Effector memory CD8-positive, alpha-beta T cell (primary cell): ENCODE measurements around the gene SATB1.

ENCODE experiments used
- ATAC-seq: fragments of 150-1000 bp; cut with Tn5 transposase; replicated peaks from 2 replicates; pipeline ENCODE4 v1.10.0; 2021; ENCODE audit warnings: mild to moderate bottlenecking, moderate library complexity
- DNase-seq, 3 experiments: peaks; one replicate each; pipeline ENCODE4 v3.0.0; 2021
- H3K27ac Mint-ChIP-seq, 2 donors: one replicate each; pipeline ENCODE4 v1.8.0; 2022; ENCODE audit warnings: mild to moderate bottlenecking in 2 of 2, mixed read lengths in 2 of 2, moderate library complexity in 2 of 2
- H3K27me3 Mint-ChIP-seq, 2 donors: one replicate each; pipeline ENCODE4 v1.8.0; 2022; ENCODE audit warnings: mixed read lengths in 2 of 2
- H3K36me3 Mint-ChIP-seq: one replicate; pipeline ENCODE4 v1.8.0; 2022; ENCODE audit warnings: mild to moderate bottlenecking, moderate library complexity, mixed read lengths; ENCODE audit not compliant: insufficient read depth
- H3K4me1 Mint-ChIP-seq, 2 donors: one replicate each; pipeline ENCODE4 v1.8.0; 2022; ENCODE audit warnings: low read depth in 2 of 2, mixed read lengths in 2 of 2
- H3K4me3 Mint-ChIP-seq, 2 donors: one replicate each; pipeline ENCODE4 v1.8.0; 2022; ENCODE audit warnings: mild to moderate bottlenecking in 2 of 2, mixed read lengths in 2 of 2, moderate library complexity in 2 of 2
- H3K9me3 Mint-ChIP-seq, 2 donors: one replicate each; pipeline ENCODE4 v1.8.0; 2022; ENCODE audit warnings: mixed read lengths in 2 of 2

SATB1 gene

DNA sequence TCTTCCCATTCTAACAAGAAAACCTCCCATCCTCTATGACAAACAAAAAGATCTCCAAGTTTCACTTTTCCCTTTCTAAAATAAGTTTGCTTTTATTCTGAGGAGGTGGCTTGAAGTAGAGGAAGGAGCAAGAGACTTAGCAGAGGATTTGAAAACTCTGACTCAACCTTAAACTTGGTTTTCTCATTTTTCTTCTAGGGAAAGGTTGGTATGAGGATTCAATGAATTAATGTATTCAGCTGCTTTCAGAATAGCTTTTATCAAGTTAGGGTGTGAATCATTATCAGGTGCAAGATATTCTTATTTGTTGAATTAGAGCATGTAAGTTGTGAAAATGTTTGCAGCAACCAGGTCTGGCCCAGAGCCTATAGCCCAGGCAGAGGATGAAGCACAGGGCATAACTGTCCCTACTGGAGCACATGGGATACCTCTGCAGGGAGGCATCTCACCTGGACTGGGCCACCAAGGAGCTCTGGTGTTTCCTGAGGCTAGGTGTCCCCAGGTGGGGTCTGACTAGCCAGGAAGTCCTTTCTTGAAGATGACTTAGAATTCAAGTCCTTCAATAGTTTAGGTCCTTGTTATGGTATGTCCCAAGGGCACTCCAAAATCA is 42.3 kb downstream of the SATB1 start:
- no peak for DNase-seq
- peaks cover 4 to 10% of the 10 kb centered on the region in 2 donors for H3K4me1 Mint-ChIP-seq
- H3K27me3 Mint-ChIP-seq: no peaks in the 10 kb centered on the region
- H3K9me3 Mint-ChIP-seq: no peaks in the 10 kb centered on the region
- peaks cover 61% of the 10 kb centered on the region for H3K36me3 Mint-ChIP-seq
- no peak for ATAC-seq
- no peak overlapping the region for H3K27ac Mint-ChIP-seq
- H3K4me3 Mint-ChIP-seq: no peak overlapping the region

GRCh38 chr3:18379647-18380046 is 45.5 kb downstream of the SATB1 start:
- ATAC-seq (no peak), DNase-seq (no peak)
- no peak overlapping the region for H3K4me3 Mint-ChIP-seq
- peaks cover 64% of the 10 kb centered on the region for H3K36me3 Mint-ChIP-seq
- no peak overlapping the region for H3K27ac Mint-ChIP-seq
- no peaks in the 10 kb centered on the region for H3K9me3 Mint-ChIP-seq
- peaks cover 11 to 14% of the 10 kb centered on the region in 2 donors for H3K4me1 Mint-ChIP-seq
- no peaks in the 10 kb centered on the region for H3K27me3 Mint-ChIP-seq

DNA sequence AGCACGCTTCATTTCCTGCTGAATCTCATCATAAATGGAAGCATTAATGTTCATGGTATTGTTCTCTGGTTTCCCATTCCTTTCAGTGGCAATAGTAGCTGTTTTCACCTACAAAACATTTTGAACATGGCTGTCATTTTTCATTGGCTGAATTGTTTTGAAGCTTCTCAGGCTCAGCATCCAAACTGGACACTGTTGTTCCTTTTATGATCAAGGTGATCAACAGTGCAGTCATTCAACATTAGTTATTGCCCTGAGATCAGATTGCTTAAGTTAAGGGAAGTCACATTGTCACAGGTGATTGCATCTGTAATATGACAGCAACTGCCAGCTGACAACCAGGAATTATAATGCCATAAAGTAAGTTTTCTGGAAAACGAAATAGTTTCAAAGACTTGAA is 46.9 kb downstream of the SATB1 start:
- H3K4me1 Mint-ChIP-seq: peaks cover 14 to 22% of the 10 kb centered on the region in 2 donors
- DNase-seq (no peak), ATAC-seq (no peak)
- H3K27me3 Mint-ChIP-seq: no peaks in the 10 kb centered on the region
- H3K36me3 Mint-ChIP-seq: peaks cover 60% of the 10 kb centered on the region
- H3K27ac Mint-ChIP-seq: no peak overlapping the region
- H3K4me3 Mint-ChIP-seq: no peak overlapping the region
- no peaks in the 10 kb centered on the region for H3K9me3 Mint-ChIP-seq

- H3K36me3 Mint-ChIP-seq: peaks cover 57% of the 10 kb centered on the region
- H3K4me1 Mint-ChIP-seq: peaks cover 16 to 23% of the 10 kb centered on the region in 2 donors
- no peaks in the 10 kb centered on the region for H3K9me3 Mint-ChIP-seq
- DNase-seq (no peak), ATAC-seq (no peak)
- H3K27ac Mint-ChIP-seq: no peak overlapping the region
- no peaks in the 10 kb centered on the region for H3K27me3 Mint-ChIP-seq
- no peak overlapping the region for H3K4me3 Mint-ChIP-seq
Measured at GRCh38 chr3:18376682-18377081, 48.5 kb downstream of the SATB1 start.

GRCh38 chr3:18372786-18373405 is 52.2 kb downstream of the SATB1 start:
- H3K27me3 Mint-ChIP-seq: no peaks in the 10 kb centered on the region
- H3K36me3 Mint-ChIP-seq: peaks cover 53% of the 10 kb centered on the region
- DNase-seq: peak in 2 of 3 experiments; percentile 1 to 10
- peak; percentile 93 for ATAC-seq
- H3K27ac Mint-ChIP-seq: no peak overlapping the region
- H3K4me1 Mint-ChIP-seq: peaks cover 23 to 36% of the 10 kb centered on the region in 2 donors
- peak overlapping the region; percentile 2 to 42 for H3K4me3 Mint-ChIP-seq
- H3K9me3 Mint-ChIP-seq: no peaks in the 10 kb centered on the region

- Mint-ChIP-seq H3K27ac (peak overlapping the region in 1 of 2 donors; percentile 60), H3K4me3 (no peak overlapping the region), H3K27me3 (no peaks in the 10 kb centered on the region), H3K9me3 (no peaks in the 10 kb centered on the region), H3K4me1 (peaks cover 23 to 39% of the 10 kb centered on the region in 2 donors), H3K36me3 (peaks cover 48% of the 10 kb centered on the region)
- DNase-seq (no peak), ATAC-seq (no peak)
Measured at GRCh38 chr3:18370672-18371071, 54.5 kb downstream of the SATB1 start.

DNA sequence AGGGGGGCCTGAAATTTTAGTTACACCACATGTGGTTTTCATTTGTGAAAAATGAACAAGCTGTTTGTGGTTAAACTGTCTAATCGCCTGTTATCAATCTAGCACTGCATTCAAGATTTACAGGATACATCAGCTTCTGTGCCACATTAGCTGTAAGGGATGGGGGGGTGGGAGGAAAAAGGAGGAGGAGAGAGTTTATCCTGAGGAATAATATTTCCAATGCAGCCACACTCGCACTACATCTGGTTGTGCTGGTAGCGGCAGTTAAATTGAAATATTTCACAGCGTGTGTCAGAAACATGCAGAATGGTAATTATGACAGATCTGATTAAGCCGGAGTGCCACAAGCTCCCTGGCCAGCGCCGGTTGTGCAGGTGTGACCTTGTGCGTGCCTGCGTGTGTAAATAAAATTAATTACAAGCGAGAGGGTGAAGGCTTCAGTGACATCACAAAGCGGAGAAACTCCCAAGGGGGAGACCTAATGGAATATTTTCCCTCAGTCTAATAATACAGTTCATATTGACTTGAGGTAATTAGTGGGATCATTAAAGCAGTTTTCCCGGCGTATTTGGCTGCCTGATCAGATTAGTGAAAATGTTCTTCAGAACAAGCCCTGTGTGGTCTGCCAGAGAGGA is 55.5 kb downstream of the SATB1 start:
- Mint-ChIP-seq H3K27me3 (no peaks in the 10 kb centered on the region), H3K9me3 (no peaks in the 10 kb centered on the region), H3K36me3 (peaks cover 49% of the 10 kb centered on the region), H3K4me3 (no peak overlapping the region), H3K27ac (peak overlapping the region in 1 of 2 donors; percentile 60), H3K4me1 (peaks cover 18 to 39% of the 10 kb centered on the region in 2 donors)
- DNase-seq: no peak
- ATAC-seq: peak; percentile 7

GRCh38 chr3:18366258-18366657 is 58.9 kb downstream of the SATB1 start:
- no peak for DNase-seq
- H3K36me3 Mint-ChIP-seq: peaks cover 56% of the 10 kb centered on the region
- peaks cover 13 to 23% of the 10 kb centered on the region in 2 donors for H3K4me1 Mint-ChIP-seq
- no peaks in the 10 kb centered on the region for H3K9me3 Mint-ChIP-seq
- no peaks in the 10 kb centered on the region for H3K27me3 Mint-ChIP-seq
- no peak overlapping the region for H3K4me3 Mint-ChIP-seq
- peak overlapping the region in 1 of 2 donors; percentile 50 for H3K27ac Mint-ChIP-seq
- no peak for ATAC-seq

- no peak for DNase-seq
- Mint-ChIP-seq H3K36me3 (peaks cover 53% of the 10 kb centered on the region), H3K27me3 (no peaks in the 10 kb centered on the region), H3K4me3 (no peak overlapping the region), H3K4me1 (peaks cover 10 to 15% of the 10 kb centered on the region in 2 donors), H3K27ac (no peak overlapping the region), H3K9me3 (no peaks in the 10 kb centered on the region)
- ATAC-seq: no peak
Measured at GRCh38 chr3:18363338-18363737, 61.8 kb downstream of the SATB1 start.

- Mint-ChIP-seq H3K9me3 (no peaks in the 10 kb centered on the region), H3K4me1 (peaks cover 6 to 12% of the 10 kb centered on the region in 2 donors), H3K36me3 (peaks cover 19% of the 10 kb centered on the region), H3K27me3 (no peaks in the 10 kb centered on the region), H3K27ac (no peak overlapping the region), H3K4me3 (no peak overlapping the region)
- DNase-seq: no peak
- no peak for ATAC-seq
Measured at GRCh38 chr3:18357747-18358146, 67.4 kb downstream of the SATB1 start.

- ATAC-seq (no peak), DNase-seq (no peak)
- Mint-ChIP-seq H3K4me1 (peaks cover 2 to 12% of the 10 kb centered on the region in 2 donors), H3K9me3 (no peaks in the 10 kb centered on the region), H3K4me3 (no peak overlapping the region), H3K36me3 (peaks cover 27% of the 10 kb centered on the region), H3K27me3 (no peaks in the 10 kb centered on the region), H3K27ac (peak overlapping the region in 1 of 2 donors; percentile 52)
Measured at GRCh38 chr3:18355832-18356231, 69.3 kb downstream of the SATB1 start.

GRCh38 chr3:18354701-18355100 is 70.4 kb downstream of the SATB1 start:
- no peak overlapping the region for H3K27ac Mint-ChIP-seq
- H3K27me3 Mint-ChIP-seq: no peaks in the 10 kb centered on the region
- ATAC-seq: no peak
- peaks cover 2 to 12% of the 10 kb centered on the region in 2 donors for H3K4me1 Mint-ChIP-seq
- peaks cover 34% of the 10 kb centered on the region for H3K36me3 Mint-ChIP-seq
- no peak for DNase-seq
- no peak overlapping the region for H3K4me3 Mint-ChIP-seq
- H3K9me3 Mint-ChIP-seq: no peaks in the 10 kb centered on the region

- peaks cover 2 to 4% of the 10 kb centered on the region in 2 donors for H3K4me1 Mint-ChIP-seq
- H3K27me3 Mint-ChIP-seq: no peaks in the 10 kb centered on the region
- H3K36me3 Mint-ChIP-seq: peaks cover 49% of the 10 kb centered on the region
- H3K27ac Mint-ChIP-seq: peak overlapping the region in 1 of 2 donors; percentile 19
- ATAC-seq: no peak
- no peak for DNase-seq
- H3K9me3 Mint-ChIP-seq: no peaks in the 10 kb centered on the region
- no peak overlapping the region for H3K4me3 Mint-ChIP-seq
Measured at GRCh38 chr3:18351823-18352744, 73.1 kb downstream of the SATB1 start.
